Liver (tissue), 9 donors: ENCODE data around the gene TMEM218. TPM values are rescaled to one million over a fixed set of nuclear protein-coding genes. Genes with fewer than 3 reads are reported as not detected.

ENCODE experiments used
- DNase-seq: peaks from one replicate; pipeline ENCODE4 v3.0.0-alpha.2; 2017; ENCODE audit warnings: low spot score
- H3K27ac ChIP-seq, 2 donors: one replicate each; pipeline ENCODE4 v1.7.0; 2013; ENCODE audit warnings: inconsistent platforms in 2 of 2, low read length in 2 of 2, control low read depth in 1 of 2, low read depth in 1 of 2, mild to moderate bottlenecking in 1 of 2
- H3K27me3 ChIP-seq, 4 donors: one replicate each; pipeline versions ENCODE4 v1.6.1 to v1.7.0; 2013; ENCODE audit warnings: low read length in 3 of 4, inconsistent platforms in 1 of 4, mild to moderate bottlenecking in 1 of 4, moderate library complexity in 1 of 4; ENCODE audit not compliant: control insufficient read depth in 4 of 4, insufficient read depth in 4 of 4
- H3K36me3 ChIP-seq, 4 donors: one replicate each; pipeline versions ENCODE4 v1.6.1 to v1.7.0; 2013; ENCODE audit warnings: low read length in 3 of 4, mild to moderate bottlenecking in 3 of 4, low read depth in 1 of 4, moderate library complexity in 1 of 4; ENCODE audit not compliant: control insufficient read depth in 4 of 4, insufficient read depth in 3 of 4
- H3K4me1 ChIP-seq, 4 donors: one replicate each; pipeline versions ENCODE4 v1.6.1 to v1.7.0; 2013; ENCODE audit warnings: low read length in 3 of 4, mild to moderate bottlenecking in 3 of 4, moderate library complexity in 1 of 4; ENCODE audit not compliant: control insufficient read depth in 4 of 4, insufficient read depth in 4 of 4
- H3K4me3 ChIP-seq, 3 donors: one replicate each; pipeline versions ENCODE4 v1.6.1 to v1.7.0; 2013; ENCODE audit warnings: low read length in 3 of 3, control low read depth in 1 of 3, low read depth in 1 of 3, mild to moderate bottlenecking in 1 of 3
- H3K9ac ChIP-seq, 2 donors: one replicate each; pipeline ENCODE4 v1.7.0; 2013; ENCODE audit warnings: low read length in 2 of 2, mild to moderate bottlenecking in 2 of 2, moderate library complexity in 2 of 2, control low read depth in 1 of 2, low read depth in 1 of 2
- H3K9me3 ChIP-seq, 4 donors: one replicate each; pipeline versions ENCODE4 v1.6.1 to v1.7.0; 2013; ENCODE audit warnings: low read length in 3 of 4; ENCODE audit not compliant: control insufficient read depth in 4 of 4
- ATF3 ChIP-seq: IDR thresholded peaks from 2 replicates; pipeline ENCODE4 v1.6.1; 2016; ENCODE audit warnings: antibody characterized with exemption
- CTCF ChIP-seq: fragments of 150-350 bp; IDR thresholded peaks from 2 replicates; pipeline ENCODE4 v1.5.1; 2017; ENCODE audit warnings: improper control_type of control experiment, low read depth, low read length; ENCODE audit not compliant: missing input control
- EGR1 ChIP-seq, 2 donors: IDR thresholded peaks; 2 replicates each; pipeline ENCODE4 v1.6.1; 2016 to 2018; ENCODE audit warnings: antibody characterized with exemption in 2 of 2, low read depth in 2 of 2
- FOXA1 ChIP-seq: IDR thresholded peaks from 2 replicates; pipeline ENCODE4 v1.6.1; 2016; ENCODE audit warnings: antibody characterized with exemption
- FOXA2 ChIP-seq: IDR thresholded peaks from 2 replicates; pipeline ENCODE4 v1.6.1; 2016; ENCODE audit warnings: antibody characterized with exemption
- GABPA ChIP-seq, 2 donors: IDR thresholded peaks in 1 of 2; conservative IDR thresholded peaks in 1 of 2; 2 replicates each; pipeline ENCODE4 v1.6.1; 2016; ENCODE audit warnings: antibody characterized with exemption in 2 of 2, mild to moderate bottlenecking in 1 of 2, moderate library complexity in 1 of 2
- HNF4A ChIP-seq, 2 donors: conservative IDR thresholded peaks; 2 replicates each; pipeline ENCODE4 v1.6.1; 2016; ENCODE audit warnings: antibody characterized with exemption in 2 of 2, mild to moderate bottlenecking in 2 of 2
- HNF4G ChIP-seq: IDR thresholded peaks from 2 replicates; pipeline ENCODE4 v1.6.1; 2016; ENCODE audit warnings: antibody characterized with exemption
- JUND ChIP-seq, 2 donors: IDR thresholded peaks; 2 replicates each; pipeline ENCODE4 v1.6.1; 2016; ENCODE audit warnings: antibody characterized with exemption in 2 of 2
- MAX ChIP-seq: IDR thresholded peaks from 2 replicates; pipeline ENCODE4 v1.6.1; 2016; ENCODE audit warnings: antibody characterized with exemption
- NR2F2 ChIP-seq: IDR thresholded peaks from 2 replicates; pipeline ENCODE4 v1.6.1; 2016; ENCODE audit warnings: antibody characterized with exemption
- RAD21 ChIP-seq, 2 donors: IDR thresholded peaks; 2 replicates each; pipeline ENCODE4 v1.6.1; 2016; ENCODE audit warnings: antibody characterized with exemption in 2 of 2, mild to moderate bottlenecking in 2 of 2
- REST ChIP-seq: IDR thresholded peaks from 2 replicates; pipeline ENCODE4 v1.6.1; 2016; ENCODE audit warnings: antibody characterized with exemption, mild to moderate bottlenecking
- RXRA ChIP-seq, 2 donors: IDR thresholded peaks; 2 replicates each; pipeline ENCODE4 v1.6.1; 2017 to 2018; ENCODE audit warnings: antibody characterized with exemption in 2 of 2, mild to moderate bottlenecking in 1 of 2
- SP1 ChIP-seq: IDR thresholded peaks from 2 replicates; pipeline ENCODE4 v1.6.1; 2018; ENCODE audit warnings: antibody characterized with exemption, mild to moderate bottlenecking
- TAF1 ChIP-seq: conservative IDR thresholded peaks from 2 replicates; pipeline ENCODE4 v1.6.1; 2016; ENCODE audit warnings: antibody characterized with exemption, mild to moderate bottlenecking
- YY1 ChIP-seq: IDR thresholded peaks from 2 replicates; pipeline ENCODE4 v1.6.1; 2016; ENCODE audit warnings: antibody characterized with exemption, mild to moderate bottlenecking
- ZBTB33 ChIP-seq: IDR thresholded peaks from 2 replicates; pipeline ENCODE4 v1.6.1; 2016; ENCODE audit warnings: antibody characterized with exemption
- WGBS: extraction: QIAGEN DNeasy Blood & Tissue Kit; methylation state at CpG from one replicate; pipeline ENCODE4 v1.1.7; 2013; 5-methylcytosine and 5-hydroxymethylcytosine counted together
- polyA plus RNA-seq, 2 donors: library from polyadenylated mRNA; stranded (reverse) in 1 of 2; unstranded in 1 of 2; fragments of 200-250 nt in 1 of 2; fragments of >200 nt in 1 of 2; fragmentation: Nextera tagmentation in 1 of 2; extraction: Ambion mirVana in 1 of 2; gene quantifications; one replicate each; pipeline versions ENCODE4 v1.2.1 to v1.2.3, GENCODE V29; 2013 to 2015
- total RNA-seq, 2 donors: library from RNA; depleted of rRNA; stranded (reverse); fragments of >200 nt; gene quantifications; one replicate each; pipeline ENCODE4 v1.2.3, GENCODE V29; 2014
- donor health status: healthy.
- donor health status: healthy.
- donor health status: healthy.
- donor health status: healthy.
- donor health status: healthy.

The TMEM218 gene
- total and polyA plus RNA-seq, 4 donors: 11.1 to 16.4 (median 14.1) TPM

GRCh38 chr11:125138966-125139365 is 27.5 kb upstream of the TMEM218 start:
- H3K27me3 ChIP-seq: no peaks in the 10 kb centered on the region
- TF ChIP-seq FOXA1 (no peak), ZBTB33 (no peak), YY1 (no peak), SP1 (no peak), CTCF (no peak), JUND (IDR thresholded peaks at IDR 0.05) (no peak), ATF3 (no peak), MAX (no peak), HNF4A (conservative IDR thresholded peaks at IDR 0.05) (no peak), NR2F2 (no peak), HNF4G (no peak), RXRA (IDR thresholded peaks at IDR 0.05) (no peak), REST (no peak), RAD21 (IDR thresholded peaks at IDR 0.05) (no peak), EGR1 (IDR thresholded peaks at IDR 0.05; ENCODE audit: low read depth in 2 of 2) (no peak), FOXA2 (no peak), GABPA (IDR thresholded peaks at IDR 0.05 in 1 of 2, conservative IDR thresholded peaks at IDR 0.05 in 1 of 2) (no peak), TAF1 (no peak)
- 92% methylated on average over 8 of the region's 8 CpGs for WGBS
- no peak for DNase-seq
- H3K4me1 ChIP-seq: peaks cover 0 to 6% (median 0%) of the 10 kb centered on the region in 4 donors
- H3K9ac ChIP-seq: no peak overlapping the region
- H3K4me3 ChIP-seq: no peak overlapping the region
- H3K9me3 ChIP-seq: no peaks in the 10 kb centered on the region
- no peaks in the 10 kb centered on the region for H3K36me3 ChIP-seq
- H3K27ac ChIP-seq: no peak overlapping the region
